ENCODE results near the gene RSRC1. TPM values are rescaled to one million over a fixed set of nuclear protein-coding genes. Genes with fewer than 3 reads are reported as not detected.

RSRC1 gene
- total and polyA plus RNA-seq, 2 of the 8 experiments (the other 6 are each of a cell fraction or from before 2014, with no cell fraction given) = 2.0 to 27.9 TPM

- Histone ChIP-seq H2BK12ac (ENCODE audit: low read depth, low read length) (no peak overlapping the region), H3K56ac (replicated peaks; ENCODE audit: insufficient read length, low read depth, low read length) (no peak overlapping the region), H2BK15ac (ENCODE audit: low read length) (no peak overlapping the region), H4K91ac (replicated peaks; ENCODE audit: insufficient read length, low read length) (no peak overlapping the region), H4K8ac (ENCODE audit: extremely low read depth, insufficient read depth, low read length) (no peak overlapping the region), H3K27ac (ENCODE audit: low read depth, low read length) (no peak overlapping the region), H3K18ac (ENCODE audit: extremely low read depth, low read length) (no peak overlapping the region), H2BK20ac (ENCODE audit: low read length) (no peak overlapping the region), H3K23me2 (ENCODE audit: low read depth, low read length) (peaks cover 25% of the 10 kb centered on the region; the same call in 1 of the 2 replicates), H4K5ac (ENCODE audit: insufficient read length, low read depth, low read length) (no peak overlapping the region), H3K23ac (ENCODE audit: insufficient read length) (no peak overlapping the region), H3K79me2 (ENCODE audit: control insufficient read depth in 1 of 2, insufficient read depth in 2 of 2, low read length in 2 of 2) (no peaks in the 10 kb centered on the region), H3K36me3 (ENCODE audit: control insufficient read depth in 2 of 4, insufficient read depth in 4 of 4, low read length in 3 of 4) (no peaks in the 10 kb centered on the region), H3K4ac (replicated peaks; ENCODE audit: insufficient read length, low read depth, low read length) (no peak overlapping the region), H2AFZ (ENCODE audit: low read length) (no peak overlapping the region), H4K20me1 (replicated peaks in 1 of 2; ENCODE audit: control insufficient read depth in 1 of 2, insufficient read depth in 2 of 2, low read length in 2 of 2) (peaks cover 5 to 13% of the 10 kb centered on the region in 2 experiments), H3K4me2 (ENCODE audit: insufficient read depth in 1 of 2, low read depth in 2 of 2, low read length in 2 of 2) (peak overlapping the region; percentile 65 to 99), H3K4me1 (replicated peaks in 1 of 4; ENCODE audit: control insufficient read depth in 3 of 4, insufficient read depth in 4 of 4, low read length in 3 of 4) (peaks cover 2 to 19% (median 7%) of the 10 kb centered on the region in 4 experiments), H2BK5ac (ENCODE audit: low read depth, low read length) (no peak overlapping the region), H3K4me3 (ENCODE audit: extremely low read depth in 1 of 4, insufficient read depth in 2 of 4, low read depth in 3 of 4, low read length in 4 of 4) (peak overlapping the region; percentile 65 to 85 (median 78); a peak in 7 of 8 replicates), H3K9me3 (ENCODE audit: insufficient read depth in 2 of 2, low read depth in 1 of 2, low read length in 1 of 2) (no peaks in the 10 kb centered on the region), H2BK120ac (replicated peaks; ENCODE audit: low read depth, low read length) (no peak overlapping the region), H3K9ac (replicated peaks in 1 of 4; ENCODE audit: extremely low read depth in 1 of 4, low read depth in 3 of 4, low read length in 3 of 4) (no peak overlapping the region), H2AK5ac (ENCODE audit: low read depth, low read length) (no peak overlapping the region), H3K27me3 (replicated peaks in 1 of 4; ENCODE audit: control insufficient read depth in 3 of 4, extremely low read depth in 1 of 4, insufficient read depth in 3 of 4, low read length in 3 of 4) (peaks cover 65 to 97% (median 84%) of the 10 kb centered on the region in 4 experiments), H3K14ac (ENCODE audit: insufficient read length) (no peak overlapping the region), H3K79me1 (ENCODE audit: low read depth, low read length) (no peaks in the 10 kb centered on the region)
- POLR2A ChIA-PET (ENCODE audit: partially characterized antibody) = interaction anchor here (1.5 to 3.3 kb wide), 2 partner anchors 9 to 12 kb away, joined by 5 to 11 read pairs; partner anchors contain the start of gene RSRC1
- DNase-seq (ENCODE audit: low read depth in 1 of 2, low spot score in 2 of 2) (no peak), FAIRE-seq (no peak)
- 6% methylated on average over 10 of the region's 10 CpGs; no CpG with 5 or more reads in 1 of the 2 experiments for WGBS, 2 experiments (ENCODE audit: extremely low coverage in 1 of 2, insufficient coverage in 1 of 2, insufficient read length in 1 of 2, insufficient replicate concordance in 2 of 2, low coverage in 1 of 2, low lambda C conversion rate in 2 of 2, missing lambda C conversion rate in 1 of 2)
- CTCF ChIA-PET (ENCODE audit: partially characterized antibody) = interaction anchor here (1.3 kb wide), 1 partner anchor 11 kb away, joined by 5 read pairs; the partner anchor contains the start of gene RSRC1
Observed at GRCh38 chr3:158098309-158098639, 11.6 kb upstream of the RSRC1 start.

Data from H1 (cell line).